Testis (tissue), 3 donors: ENCODE data around the gene FARS2. TPM values are rescaled to one million over a fixed set of nuclear protein-coding genes. Genes with fewer than 3 reads are reported as not detected.

ENCODE experiments used
- DNase-seq: peaks from one replicate; pipeline ENCODE4 v3.0.0-alpha.2; 2019
- H3K27ac ChIP-seq, 2 donors: fragments of 200-600 bp; sonication (generic); one replicate each; pipeline ENCODE4 v1.5.1; 2019
- H3K27me3 ChIP-seq: fragments of 200-600 bp; sonication (generic); one replicate; pipeline ENCODE4 v1.5.1; 2019
- H3K36me3 ChIP-seq: fragments of 200-600 bp; sonication (generic); one replicate; pipeline ENCODE4 v1.5.1; 2017; ENCODE audit warnings: low read depth; ENCODE audit errors: missing control alignments
- H3K4me1 ChIP-seq: fragments of 200-600 bp; sonication (generic); one replicate; pipeline ENCODE4 v1.5.1; 2019
- H3K4me3 ChIP-seq, 2 donors: fragments of 200-600 bp; sonication (generic); one replicate each; pipeline ENCODE4 v1.5.1; 2017 to 2019
- H3K9me3 ChIP-seq: fragments of 200-600 bp; sonication (generic); one replicate; pipeline ENCODE4 v1.5.1; 2017
- CTCF ChIP-seq, 3 experiments: fragments of 450-650 bp in 2 of 3; fragments of 200-600 bp in 1 of 3; sonication (generic) in 1 of 3; IDR thresholded peaks; one replicate each; pipeline ENCODE4 v1.5.1; 2016 to 2019; ENCODE audit warnings: antibody characterized with exemption in 3 of 3, mild to moderate bottlenecking in 2 of 3, moderate library complexity in 1 of 3
- POLR2A ChIP-seq: fragments of 450-650 bp; IDR thresholded peaks from one replicate; pipeline ENCODE4 v1.6.1; 2017; ENCODE audit warnings: antibody characterized with exemption, mild to moderate bottlenecking, moderate library complexity
- WGBS, 2 donors: methylation state at CpG; one replicate each; pipeline ENCODE4 v1.1.5; 2018; 5-methylcytosine and 5-hydroxymethylcytosine counted together
- intact Hi-C: fragments of 100-400 bp; cut with DNase I; formaldehyde crosslinking; loops from one replicate; pipeline ENCODE4 v1.15.1; 2023; ENCODE audit warnings: low total_unique reads
- polyA plus RNA-seq: library from polyadenylated mRNA; stranded (reverse); fragments of 350-450 nt; fragmentation: Illumina TruSeq; extraction: RNeasy Lipid Tissue Mini Kit (QIAGEN cat#74804); gene quantifications from one replicate; pipeline ENCODE4 v1.2.3, GENCODE V29; 2014; ENCODE audit warnings: low read depth, low replicate concordance; ENCODE audit not compliant: insufficient read depth
- total RNA-seq, 2 donors: library from RNA; depleted of rRNA; stranded (reverse); fragments of >200 nt; gene quantifications; one replicate each; pipeline ENCODE4 v1.2.3, GENCODE V29; 2016

Gene FARS2
- total and polyA plus RNA-seq, 3 donors from 2014 or later = 15.4 to 26.8 (median 22.1) TPM

- 89 to 90% methylated on average over 12 of the region's 12 CpGs for WGBS, 2 donors
- intact Hi-C loops = no loop called here
- Histone ChIP-seq H3K4me1 (no peaks in the 10 kb centered on the region), H3K4me3 (no peak overlapping the region), H3K9me3 (no peaks in the 10 kb centered on the region), H3K36me3 (no peaks in the 10 kb centered on the region), H3K27me3 (no peaks in the 10 kb centered on the region), H3K27ac (no peak overlapping the region)
- no peak for DNase-seq
- TF ChIP-seq POLR2A = no peak
- TF ChIP-seq CTCF (IDR thresholded peaks at IDR 0.05) = no peak
Observed at GRCh38 chr6:5471637-5472398, 210.5 kb downstream of the FARS2 start.

- WGBS, 2 donors = 87 to 96% methylated on average over 2 of the region's 2 CpGs
- intact Hi-C loops = no loop called here
- Histone ChIP-seq H3K4me1 (no peaks in the 10 kb centered on the region), H3K4me3 (no peak overlapping the region), H3K27me3 (no peaks in the 10 kb centered on the region), H3K36me3 (no peaks in the 10 kb centered on the region), H3K9me3 (no peaks in the 10 kb centered on the region), H3K27ac (no peak overlapping the region)
- no peak for DNase-seq
- TF ChIP-seq CTCF (IDR thresholded peaks at IDR 0.05) (no peak), POLR2A (no peak)
Observed at GRCh38 chr6:5472571-5472970, 211.3 kb downstream of the FARS2 start.

GRCh38 chr6:5475779-5476178, 214.5 kb downstream of the FARS2 start:
- no peaks in the 10 kb centered on the region for H3K9me3 ChIP-seq

GRCh38 chr6:5478380-5478779, 217.1 kb downstream of the FARS2 start:
- intact Hi-C loops = no loop called here
- Histone ChIP-seq H3K27ac (no peak overlapping the region), H3K4me1 (no peaks in the 10 kb centered on the region), H3K4me3 (no peak overlapping the region), H3K36me3 (no peaks in the 10 kb centered on the region), H3K27me3 (no peaks in the 10 kb centered on the region), H3K9me3 (no peaks in the 10 kb centered on the region)
- no peak for DNase-seq
- WGBS, 2 donors = 95 to 98% methylated on average over 6 of the region's 6 CpGs
- TF ChIP-seq CTCF (IDR thresholded peaks at IDR 0.05) = no peak
- no peak for TF ChIP-seq POLR2A

More at GRCh38 chr6:5475779-5476178, 214.5 kb downstream of the FARS2 start:
- intact Hi-C loops = no loop called here
- H3K4me3 ChIP-seq = no peak overlapping the region
- no peak for TF ChIP-seq POLR2A
- no peak for TF ChIP-seq CTCF (IDR thresholded peaks at IDR 0.05)
- no peak for DNase-seq
- no peak overlapping the region for H3K27ac ChIP-seq
- 85 to 95% methylated on average over 3 of the region's 3 CpGs for WGBS, 2 donors
- no peaks in the 10 kb centered on the region for H3K36me3 ChIP-seq
- H3K27me3 ChIP-seq = no peaks in the 10 kb centered on the region
- H3K4me1 ChIP-seq = no peaks in the 10 kb centered on the region

GRCh38 chr6:5481033-5481432, 219.7 kb downstream of the FARS2 start:
- no peak for DNase-seq
- no peak for TF ChIP-seq CTCF (IDR thresholded peaks at IDR 0.05)
- no peak for TF ChIP-seq POLR2A
- no peaks in the 10 kb centered on the region for H3K36me3 ChIP-seq
- intact Hi-C loops = no loop called here
- H3K4me1 ChIP-seq = no peaks in the 10 kb centered on the region
- H3K9me3 ChIP-seq = no peaks in the 10 kb centered on the region
- no peaks in the 10 kb centered on the region for H3K27me3 ChIP-seq
- WGBS, 2 donors = 38 to 71% methylated on average over 8 of the region's 8 CpGs
- H3K27ac ChIP-seq = no peak overlapping the region
- H3K4me3 ChIP-seq = no peak overlapping the region
